GM12874 (cell line): ENCODE results near the gene RNF187.

Source experiments
- CTCF ChIP-seq: IDR thresholded peaks from 2 replicates; pipeline ENCODE4 v1.5.1; 2011; ENCODE audit warnings: low read depth, mild to moderate bottlenecking, control low read depth, low read length, moderate library complexity; ENCODE audit not compliant: insufficient read depth

RNF187 gene

DNA sequence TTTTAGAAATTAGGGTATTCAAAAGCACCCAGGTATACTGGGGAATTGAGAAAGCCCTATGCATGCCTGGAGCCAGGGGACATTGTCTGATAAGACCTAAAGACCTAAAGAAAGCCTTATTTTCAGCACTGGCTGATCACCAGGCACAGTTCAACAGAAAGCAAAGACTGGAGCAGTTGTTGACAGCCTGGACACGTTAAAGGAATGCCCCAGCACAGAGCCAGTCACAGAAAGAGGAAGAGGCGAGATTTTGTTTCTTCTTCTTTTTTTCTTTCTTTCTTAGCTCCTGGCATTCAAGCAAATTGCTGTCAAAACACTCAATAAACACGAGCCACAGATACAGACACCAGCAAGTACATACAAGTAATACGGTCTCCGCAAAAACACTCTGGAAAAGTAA is 40.4 kb downstream of the RNF187 start:
- TF ChIP-seq CTCF = no peak

- no peak for TF ChIP-seq CTCF
Measured at GRCh38 chr1:228528612-228529011, 41.4 kb downstream of the RNF187 start.

DNA sequence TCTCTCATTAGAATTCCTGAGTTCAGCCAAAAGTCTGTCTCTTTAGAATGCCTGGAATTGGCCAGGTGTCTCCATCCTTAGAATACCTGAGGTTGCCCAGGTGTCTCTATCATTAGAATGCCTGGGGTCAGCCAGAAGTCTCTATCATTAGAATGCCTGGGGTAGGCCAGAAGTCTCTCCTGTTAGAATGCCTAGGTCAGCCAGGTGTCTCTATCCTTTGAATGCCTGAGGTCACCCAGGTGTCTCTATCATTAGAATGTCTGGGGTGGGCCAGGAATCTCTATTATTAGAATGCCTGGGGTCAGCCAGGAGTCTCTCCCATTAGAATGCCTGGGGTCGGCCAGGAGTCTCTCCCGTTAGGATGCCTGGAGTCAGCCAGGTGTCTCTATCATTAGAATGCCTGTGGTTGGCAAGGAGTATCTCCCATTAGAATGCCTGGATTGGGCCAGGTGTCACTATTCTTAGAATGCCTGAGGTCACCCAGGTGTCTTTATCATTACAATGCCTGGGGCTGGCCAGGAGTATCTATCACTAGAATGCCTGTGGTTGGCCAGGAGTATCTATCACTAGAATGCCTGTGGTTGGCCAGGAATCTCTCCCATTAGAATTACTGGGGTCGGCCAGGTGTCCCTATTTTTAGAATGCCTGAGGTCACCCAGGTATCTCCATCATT is 43.0 kb downstream of the RNF187 start:
- no peak for TF ChIP-seq CTCF

DNA sequence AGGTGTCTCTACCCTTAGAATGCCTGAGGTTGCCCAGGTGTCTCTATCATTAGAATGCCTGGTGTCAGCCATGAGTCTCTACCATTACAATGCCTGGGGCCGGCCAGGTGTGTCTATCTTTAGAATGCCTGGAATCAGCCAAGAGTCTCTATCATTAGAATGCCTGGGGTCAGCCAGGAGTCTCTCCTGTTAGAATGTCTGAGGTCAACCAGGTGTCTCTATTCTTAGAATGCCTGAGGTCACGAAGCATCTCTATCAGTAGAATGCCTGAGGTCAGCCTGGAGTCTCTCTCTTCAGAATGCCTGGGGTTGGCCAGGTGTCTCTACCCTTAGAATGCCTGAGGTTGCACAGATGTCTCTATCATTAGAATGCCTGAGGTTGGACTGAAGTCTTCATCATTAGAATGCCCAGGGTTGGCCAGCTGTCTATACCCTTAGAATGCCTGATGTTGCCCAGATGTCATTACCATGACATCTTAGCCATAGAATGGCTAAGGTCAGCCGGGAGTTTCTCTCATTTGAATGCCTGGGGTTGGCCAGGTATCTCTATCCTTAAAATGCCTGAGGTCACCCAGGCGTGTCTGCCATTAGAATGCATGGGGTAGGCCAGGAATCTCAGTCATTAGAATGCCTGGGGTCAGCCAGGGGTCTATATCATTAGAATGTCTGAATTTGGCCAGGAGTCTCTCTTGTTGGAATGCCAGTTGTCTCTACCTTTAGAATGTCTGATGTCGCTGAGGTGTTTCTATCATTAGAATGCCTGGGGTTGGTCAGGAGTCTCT is 44.0 kb downstream of the RNF187 start:
- TF ChIP-seq CTCF = no peak

- TF ChIP-seq CTCF = no peak
Measured at GRCh38 chr1:228538831-228539230, 51.6 kb downstream of the RNF187 start.

DNA sequence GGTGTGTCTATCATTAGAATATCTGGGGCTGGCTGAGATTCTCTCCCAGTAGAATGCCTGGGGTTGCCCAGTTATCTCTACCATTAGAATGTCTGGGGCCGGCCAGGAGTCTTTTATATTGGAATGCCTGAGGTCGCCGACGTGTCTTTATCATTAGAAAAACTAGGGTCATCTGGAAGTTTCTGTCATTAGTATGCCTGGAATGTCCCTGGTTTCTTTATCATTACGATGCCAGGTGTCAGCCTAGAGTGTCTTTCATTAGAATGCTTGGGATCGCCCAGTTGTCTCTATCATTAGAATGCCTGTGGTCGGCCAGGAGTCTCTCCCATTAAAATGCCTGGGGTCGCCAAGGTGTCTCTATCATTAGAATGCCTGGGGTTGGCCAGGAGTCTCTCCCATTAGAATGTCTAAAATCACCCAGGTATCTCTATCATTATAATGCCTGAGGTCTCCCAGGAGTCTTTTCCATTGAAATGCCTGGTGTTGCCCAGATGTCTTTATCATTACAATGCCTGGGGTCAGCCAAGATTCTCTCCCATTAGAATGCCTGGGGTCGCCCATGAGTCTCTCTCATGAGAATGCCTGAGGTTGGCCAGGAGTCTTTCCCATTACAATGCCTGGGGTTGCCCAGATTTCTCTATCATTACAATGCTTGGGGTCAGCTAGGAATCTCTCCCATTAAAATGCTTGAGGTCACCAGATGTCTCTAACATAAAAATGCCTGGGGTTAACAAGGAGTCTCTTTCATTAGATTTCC is 53.2 kb downstream of the RNF187 start:
- no peak for TF ChIP-seq CTCF

- TF ChIP-seq CTCF = no peak
Measured at GRCh38 chr1:228541725-228542124, 54.5 kb downstream of the RNF187 start.
